Measurements from ENCODE around the gene FNDC10. TPM values are rescaled to one million over a fixed set of nuclear protein-coding genes. Genes with fewer than 3 reads are reported as not detected.

Gene FNDC10
- total RNA-seq, 2 experiments from 2014 or later, result 7.5 to 9.3 TPM

GRCh38 chr1:1619917-1620361, 20.0 kb upstream of the FNDC10 start:
- Mint-ChIP-seq H3K27ac (no peak overlapping the region), H3K9me3 (ENCODE audit: insufficient read depth) (no peaks in the 10 kb centered on the region), H3K4me1 (ENCODE audit: low read depth) (peaks cover 19% of the 10 kb centered on the region), H3K4me3 (no peak overlapping the region), H3K36me3 (ENCODE audit: low read depth) (peaks cover 4% of the 10 kb centered on the region), H3K27me3 (ENCODE audit: low read depth) (no peaks in the 10 kb centered on the region)
- POLR2A ChIA-PET, result no interaction called here
- no peak for ATAC-seq
- CTCF ChIA-PET, result interaction anchor here (1.0 kb wide), 1 partner anchor 10 kb away, joined by 6 read pairs; no protein-coding TSS in a partner anchor
- no peak for DNase-seq

- ATAC-seq (no peak), DNase-seq (no peak)
- Mint-ChIP-seq H3K9me3 (ENCODE audit: insufficient read depth) (no peaks in the 10 kb centered on the region), H3K36me3 (ENCODE audit: low read depth) (peaks cover 12% of the 10 kb centered on the region), H3K4me3 (no peak overlapping the region), H3K4me1 (ENCODE audit: low read depth) (peaks cover 33% of the 10 kb centered on the region), H3K27me3 (ENCODE audit: low read depth) (no peaks in the 10 kb centered on the region), H3K27ac (no peak overlapping the region)
- POLR2A ChIA-PET, result no interaction called here
- CTCF ChIA-PET, result interaction anchor here (1.0 kb wide), 1 partner anchor 11 kb away, joined by 6 read pairs; no protein-coding TSS in a partner anchor
These were observed 18.6 kb upstream of the FNDC10 start for GRCh38 chr1:1618396-1619068.

GRCh38 chr1:1617925-1618324, 18.0 kb upstream of the FNDC10 start:
- CTCF ChIA-PET, result no interaction called here
- POLR2A ChIA-PET, result no interaction called here

GRCh38 chr1:1617516-1617915, 17.6 kb upstream of the FNDC10 start:
- ChIA-PET POLR2A (no interaction called here), CTCF (no interaction called here)
- Mint-ChIP-seq H3K4me1 (ENCODE audit: low read depth) (peaks cover 34% of the 10 kb centered on the region), H3K27ac (peak overlapping the region; percentile 50), H3K36me3 (ENCODE audit: low read depth) (peaks cover 13% of the 10 kb centered on the region), H3K9me3 (ENCODE audit: insufficient read depth) (no peaks in the 10 kb centered on the region), H3K27me3 (ENCODE audit: low read depth) (no peaks in the 10 kb centered on the region), H3K4me3 (peak overlapping the region; percentile 82)
- DNase-seq, result no peak
- no peak for ATAC-seq

More at GRCh38 chr1:1617925-1618324, 18.0 kb upstream of the FNDC10 start:
- no peak overlapping the region for H3K27ac Mint-ChIP-seq
- peaks cover 34% of the 10 kb centered on the region for H3K4me1 Mint-ChIP-seq (ENCODE audit: low read depth)
- H3K36me3 Mint-ChIP-seq (ENCODE audit: low read depth), result peaks cover 13% of the 10 kb centered on the region
- DNase-seq, result no peak
- ATAC-seq, result no peak
- H3K27me3 Mint-ChIP-seq (ENCODE audit: low read depth), result no peaks in the 10 kb centered on the region
- no peak overlapping the region for H3K4me3 Mint-ChIP-seq
- no peaks in the 10 kb centered on the region for H3K9me3 Mint-ChIP-seq (ENCODE audit: insufficient read depth)

GRCh38 chr1:1616838-1617237, 16.9 kb upstream of the FNDC10 start:
- Mint-ChIP-seq H3K27ac (peak overlapping the region; percentile 88), H3K4me1 (ENCODE audit: low read depth) (peaks cover 39% of the 10 kb centered on the region), H3K4me3 (peak overlapping the region; percentile 82), H3K27me3 (ENCODE audit: low read depth) (no peaks in the 10 kb centered on the region), H3K9me3 (ENCODE audit: insufficient read depth) (no peaks in the 10 kb centered on the region), H3K36me3 (ENCODE audit: low read depth) (peaks cover 13% of the 10 kb centered on the region)
- no peak for DNase-seq
- POLR2A ChIA-PET, result no interaction called here
- CTCF ChIA-PET, result no interaction called here
- ATAC-seq, result no peak

- POLR2A ChIA-PET, result interaction anchor here (1.0 to 2.5 kb wide), 5 partner anchors 10 to 38 kb away, joined by 3 to 11 read pairs (median 3); no protein-coding TSS in a partner anchor
- Mint-ChIP-seq H3K36me3 (ENCODE audit: low read depth) (peaks cover 13% of the 10 kb centered on the region), H3K4me1 (ENCODE audit: low read depth) (peaks cover 39% of the 10 kb centered on the region), H3K4me3 (peak overlapping the region; percentile 82), H3K27me3 (ENCODE audit: low read depth) (no peaks in the 10 kb centered on the region), H3K9me3 (ENCODE audit: insufficient read depth) (no peaks in the 10 kb centered on the region), H3K27ac (peak overlapping the region; percentile 88)
- peak; percentile 13 for ATAC-seq
- CTCF ChIA-PET, result interaction anchor here (2.4 to 3.5 kb wide), 2 partner anchors 13 to 63 kb away, joined by 11 to 21 read pairs; no protein-coding TSS in a partner anchor
- DNase-seq, result no peak
These were observed 16.3 kb upstream of the FNDC10 start for GRCh38 chr1:1616045-1616790.

- CTCF ChIA-PET, result interaction anchor here (0.5 to 3.5 kb wide), 3 partner anchors 14 to 456 kb away, joined by 3 to 21 read pairs (median 11); no protein-coding TSS in a partner anchor
These were observed 15.5 kb upstream of the FNDC10 start, which contains the start of gene MIB2 for GRCh38 chr1:1615256-1616044. TSS of gene MIB2 (plus strand) at chr1:1615500. CDS start at chr1:1623453, 7,953 bp downstream.

GRCh38 chr1:1614954-1615255, 15.0 kb upstream of the FNDC10 start:
- H3K27me3 Mint-ChIP-seq (ENCODE audit: low read depth), result no peaks in the 10 kb centered on the region
- ChIA-PET CTCF (interaction anchor here (1.5 to 3.5 kb wide), 4 partner anchors 14 to 110 kb away, joined by 3 to 21 read pairs (median 9); no protein-coding TSS in a partner anchor), POLR2A (interaction anchor here (0.8 to 2.5 kb wide), 11 partner anchors 10 to 535 kb away, joined by 3 to 11 read pairs (median 3); partner anchors contain the start of gene CCNL2)
- H3K27ac Mint-ChIP-seq, result peak overlapping the region; percentile 94
- H3K4me3 Mint-ChIP-seq, result peak overlapping the region; percentile 88
- ATAC-seq, result peak; percentile 0
- DNase-seq, result no peak
- peaks cover 39% of the 10 kb centered on the region for H3K4me1 Mint-ChIP-seq (ENCODE audit: low read depth)
- peaks cover 13% of the 10 kb centered on the region for H3K36me3 Mint-ChIP-seq (ENCODE audit: low read depth)
- no peaks in the 10 kb centered on the region for H3K9me3 Mint-ChIP-seq (ENCODE audit: insufficient read depth)

More at GRCh38 chr1:1615256-1616044, 15.5 kb upstream of the FNDC10 start, which contains the start of gene MIB2:
- H3K9me3 Mint-ChIP-seq (ENCODE audit: insufficient read depth), result no peaks in the 10 kb centered on the region
- peaks cover 13% of the 10 kb centered on the region for H3K36me3 Mint-ChIP-seq (ENCODE audit: low read depth)
- ATAC-seq, result peak; percentile 86
- POLR2A ChIA-PET, result interaction anchor here (0.8 to 2.5 kb wide), 9 partner anchors 10 to 534 kb away, joined by 3 to 11 read pairs (median 3); partner anchors contain the start of gene CCNL2
- peak within 1 kb of the TSS; percentile 88 for H3K4me3 Mint-ChIP-seq
- peaks cover 39% of the 10 kb centered on the region for H3K4me1 Mint-ChIP-seq (ENCODE audit: low read depth)
- peak within 1 kb of the TSS; percentile 94 for H3K27ac Mint-ChIP-seq
- peak; percentile 97 for DNase-seq
- H3K27me3 Mint-ChIP-seq (ENCODE audit: low read depth), result no peaks in the 10 kb centered on the region

GRCh38 chr1:1614204-1614953, 14.4 kb upstream of the FNDC10 start:
- ChIA-PET CTCF (interaction anchor here (1.5 to 3.5 kb wide), 5 partner anchors 12 to 110 kb away, joined by 3 to 21 read pairs (median 7); no protein-coding TSS in a partner anchor), POLR2A (interaction anchor here (0.9 to 2.5 kb wide), 8 partner anchors 11 to 214 kb away, joined by 3 to 11 read pairs (median 4); partner anchors contain the start of gene CCNL2)
- peaks cover 13% of the 10 kb centered on the region for H3K36me3 Mint-ChIP-seq (ENCODE audit: low read depth)
- H3K27ac Mint-ChIP-seq, result peak overlapping the region; percentile 94
- DNase-seq (peak; percentile 64), ATAC-seq (peak; percentile 5)
- no peaks in the 10 kb centered on the region for H3K27me3 Mint-ChIP-seq (ENCODE audit: low read depth)
- peak overlapping the region; percentile 88 for H3K4me3 Mint-ChIP-seq
- peaks cover 39% of the 10 kb centered on the region for H3K4me1 Mint-ChIP-seq (ENCODE audit: low read depth)
- no peaks in the 10 kb centered on the region for H3K9me3 Mint-ChIP-seq (ENCODE audit: insufficient read depth)

GRCh38 chr1:1613509-1614082, 13.7 kb upstream of the FNDC10 start:
- CTCF ChIA-PET, result interaction anchor here (1.5 to 3.5 kb wide), 5 partner anchors 11 to 109 kb away, joined by 3 to 21 read pairs (median 7); no protein-coding TSS in a partner anchor
- Mint-ChIP-seq H3K9me3 (ENCODE audit: insufficient read depth) (no peaks in the 10 kb centered on the region), H3K27me3 (ENCODE audit: low read depth) (no peaks in the 10 kb centered on the region), H3K4me1 (ENCODE audit: low read depth) (peaks cover 39% of the 10 kb centered on the region), H3K36me3 (ENCODE audit: low read depth) (peaks cover 13% of the 10 kb centered on the region), H3K4me3 (peak overlapping the region; percentile 88), H3K27ac (peak overlapping the region; percentile 65)
- POLR2A ChIA-PET, result interaction anchor here (0.7 to 1.9 kb wide), 6 partner anchors 15 to 491 kb away, joined by 3 to 8 read pairs (median 4); partner anchors contain the start of gene CCNL2
- no peak for DNase-seq
- ATAC-seq, result no peak
